NCI-H1417 (cell line): Measurements from ENCODE around the gene OR10R2.
A peak's percentile ranks its signal among the peaks of the same experiment; 100 is the strongest.
"Not testable (repeated sequence)": the region's sequence is repeated elsewhere in the genome, so short reads cannot be mapped to it uniquely, and the experiment has no call there.

Experiments used
- DNase-seq, 3 experiments: peaks; one replicate each; lab custom pipeline; 2025; lab: John Stamatoyannopoulos, UW

OR10R2 gene

GRCh38 chr1:158471920-158472319 lies at the start of gene OR10R2:
OR10R2 (plus strand) TSS chr1:158472220; CDS start chr1:158472326, 106 bp downstream.
- no peak for DNase-seq

GRCh38 chr1:158425027-158425426 lies 47.0 kb upstream of the OR10R2 start:
- DNase-seq: no peak

GRCh38 chr1:158426137-158426536 lies 45.9 kb upstream of the OR10R2 start, which contains the start of gene OR10K2:
OR10K2 (minus strand) TSS chr1:158426237; CDS start chr1:158420866, 5,371 bp downstream.
- no peak for DNase-seq

GRCh38 chr1:158430163-158430562 lies 41.9 kb upstream of the OR10R2 start:
- not testable (repeated sequence) for DNase-seq

- DNase-seq: no peak
Observed at GRCh38 chr1:158434741-158435140, 37.3 kb upstream of the OR10R2 start.

GRCh38 chr1:158445376-158445775 lies 26.6 kb upstream of the OR10R2 start:
- DNase-seq: no peak

- no peak for DNase-seq
Observed at GRCh38 chr1:158454537-158454936, 17.5 kb upstream of the OR10R2 start.

- DNase-seq: no peak
Observed at GRCh38 chr1:158457246-158457645, 14.8 kb upstream of the OR10R2 start.

- no peak for DNase-seq
Observed at GRCh38 chr1:158458263-158458662, 13.8 kb upstream of the OR10R2 start.

GRCh38 chr1:158461534-158461933 lies 10.5 kb upstream of the OR10R2 start, which contains the start of gene OR10K1:
OR10K1 (plus strand) TSS chr1:158461834; CDS start chr1:158465562, 3,728 bp downstream.
- no peak for DNase-seq

- no peak for DNase-seq
Observed at GRCh38 chr1:158485455-158485854, 13.4 kb downstream of the OR10R2 start.

GRCh38 chr1:158491316-158491715 lies 19.3 kb downstream of the OR10R2 start:
- no peak for DNase-seq

- DNase-seq: no peak
Observed at GRCh38 chr1:158493054-158493453, 21.0 kb downstream of the OR10R2 start.

- no peak for DNase-seq
Observed at GRCh38 chr1:158494796-158495195, 22.8 kb downstream of the OR10R2 start.

- peak in 1 of 3 experiments; percentile 2 for DNase-seq
Observed at GRCh38 chr1:158496374-158496773, 24.4 kb downstream of the OR10R2 start.

GRCh38 chr1:158506369-158506987 lies 34.5 kb downstream of the OR10R2 start:
- no peak for DNase-seq

GRCh38 chr1:158507511-158507910 lies 35.5 kb downstream of the OR10R2 start:
- DNase-seq: no peak

GRCh38 chr1:158509471-158510156 lies 37.6 kb downstream of the OR10R2 start:
- DNase-seq: no peak

- DNase-seq: no peak
Observed at GRCh38 chr1:158516966-158517365, 44.9 kb downstream of the OR10R2 start.

GRCh38 chr1:158520021-158520420 lies 48.0 kb downstream of the OR10R2 start:
- no peak for DNase-seq

- DNase-seq: no peak
Observed at GRCh38 chr1:158520955-158521665, 49.1 kb downstream of the OR10R2 start.

GRCh38 chr1:158521666-158522058 lies 49.6 kb downstream of the OR10R2 start:
- DNase-seq: no peak
